WTC11 (cell line): Measurements from ENCODE around the gene DMRTA2. TPM values are rescaled to one million over a fixed set of nuclear protein-coding genes. Genes with fewer than 3 reads are reported as not detected.

Source experiments
- ATAC-seq: fragments of 200-7000 bp; cut with Tn5 transposase; 2 replicates; pipeline ENCODE4 v1.10.0; 2021; ENCODE audit warnings: mild to moderate bottlenecking, moderate library complexity
- CTCF ChIA-PET: fragments of 300-600 bp; sonication (Branson Sonifier 250); formaldehyde crosslinking; loops from one replicate; lab custom pipeline; 2021; ENCODE audit warnings: antibody characterized with exemption; lab: Charles Lee
- POLR2A ChIA-PET: fragments of 350-600 bp; sonication (Branson Sonifier 250); formaldehyde crosslinking; loops from one replicate; lab custom pipeline; 2021; ENCODE audit warnings: antibody characterized with exemption; lab: Charles Lee
- DNase-seq: peaks from one replicate; pipeline ENCODE4 v3.0.0; 2021; ENCODE audit warnings: low spot score
- H3K27ac Mint-ChIP-seq: 2 replicates; pipeline ENCODE4 v1.8.0; 2021; ENCODE audit warnings: mixed read lengths
- H3K27me3 Mint-ChIP-seq: 2 replicates; pipeline ENCODE4 v1.8.0; 2021; ENCODE audit warnings: low read depth, mild to moderate bottlenecking, moderate library complexity, mixed read lengths
- H3K36me3 Mint-ChIP-seq: 2 replicates; pipeline ENCODE4 v1.8.0; 2021; ENCODE audit warnings: mixed read lengths
- H3K4me1 Mint-ChIP-seq: 2 replicates; pipeline ENCODE4 v1.8.0; 2022; ENCODE audit warnings: mixed read lengths
- H3K4me3 Mint-ChIP-seq: 2 replicates; pipeline ENCODE4 v1.8.0; 2021; ENCODE audit warnings: mild to moderate bottlenecking, moderate library complexity, mixed read lengths
- H3K9me3 Mint-ChIP-seq: 2 replicates; pipeline ENCODE4 v1.8.0; 2021; ENCODE audit warnings: mixed read lengths
- ARID4B ChIP-seq: sonication (generic); formaldehyde crosslinking; IDR thresholded peaks from 2 replicates; pipeline ENCODE4 v1.8.0; 2023; ENCODE audit warnings: missing genetic modification reagents, mild to moderate bottlenecking, borderline replicate concordance
- ATF1 ChIP-seq: sonication (generic); formaldehyde crosslinking; IDR thresholded peaks from 2 replicates; pipeline ENCODE4 v1.8.1; 2023; ENCODE audit warnings: mild to moderate bottlenecking, moderate library complexity, missing genetic modification reagents
- ATF2 ChIP-seq: sonication (generic); formaldehyde crosslinking; IDR thresholded peaks from 2 replicates; pipeline ENCODE4 v1.8.1; 2022; ENCODE audit warnings: low read depth, missing genetic modification reagents, borderline replicate concordance
- ATF3 ChIP-seq: sonication (generic); formaldehyde crosslinking; conservative IDR thresholded peaks from 2 replicates; pipeline ENCODE4 v1.8.1; 2022; ENCODE audit warnings: mild to moderate bottlenecking, missing genetic modification reagents
- E2F1 ChIP-seq: sonication (generic); formaldehyde crosslinking; IDR thresholded peaks from 2 replicates; pipeline ENCODE4 v1.8.0; 2022; ENCODE audit warnings: mild to moderate bottlenecking, missing genetic modification reagents
- E2F4 ChIP-seq: sonication (generic); formaldehyde crosslinking; IDR thresholded peaks from 2 replicates; pipeline ENCODE4 v1.8.1; 2022; ENCODE audit warnings: low read depth, mild to moderate bottlenecking, moderate library complexity, missing genetic modification reagents, borderline replicate concordance
- MXD4 ChIP-seq: fragments of 250-450 bp; sonication (Bioruptor Pico); IDR thresholded peaks from 2 replicates; pipeline ENCODE4 v1.8.0; 2021; ENCODE audit warnings: mild to moderate bottlenecking, moderate library complexity, borderline replicate concordance
- NFE2L1 ChIP-seq: sonication (generic); formaldehyde crosslinking; IDR thresholded peaks from 2 replicates; pipeline ENCODE4 v1.8.1; 2023; ENCODE audit warnings: missing genetic modification reagents
- NR1H2 ChIP-seq: sonication (generic); formaldehyde crosslinking; IDR thresholded peaks from 2 replicates; pipeline ENCODE4 v1.9.0; 2021; ENCODE audit warnings: mild to moderate bottlenecking, moderate library complexity, missing genetic modification reagents
- RORB ChIP-seq: fragments of 250-450 bp; sonication (Bioruptor Pico); IDR thresholded peaks from 2 replicates; pipeline ENCODE4 v1.9.0; 2021; ENCODE audit warnings: mild to moderate bottlenecking
- SP1 ChIP-seq: sonication (generic); formaldehyde crosslinking; conservative IDR thresholded peaks from 2 replicates; pipeline ENCODE4 v1.8.1; 2022; ENCODE audit warnings: missing genetic modification reagents
- TCF7 ChIP-seq: sonication (generic); formaldehyde crosslinking; IDR thresholded peaks from 2 replicates; pipeline ENCODE4 v1.8.0; 2022; ENCODE audit warnings: mild to moderate bottlenecking, low read depth, missing genetic modification reagents, moderate library complexity
- TEAD4 ChIP-seq: sonication (generic); formaldehyde crosslinking; IDR thresholded peaks from 2 replicates; pipeline ENCODE4 v1.8.0; 2022; ENCODE audit warnings: mild to moderate bottlenecking, missing genetic modification reagents
- TP53 ChIP-seq: sonication (generic); formaldehyde crosslinking; IDR thresholded peaks from 2 replicates; pipeline ENCODE4 v1.8.1; 2023; ENCODE audit warnings: mild to moderate bottlenecking, missing genetic modification reagents
- ZBTB21 ChIP-seq: sonication (generic); formaldehyde crosslinking; IDR thresholded peaks from 2 replicates; pipeline ENCODE4 v1.8.1; 2023; ENCODE audit warnings: mild to moderate bottlenecking, missing genetic modification reagents, borderline replicate concordance
- ZBTB43 ChIP-seq: sonication (generic); formaldehyde crosslinking; IDR thresholded peaks from 2 replicates; pipeline ENCODE4 v1.8.1; 2023; ENCODE audit warnings: mild to moderate bottlenecking, missing genetic modification reagents
- ZMAT4 ChIP-seq: fragments of 250-450 bp; sonication (Bioruptor Pico); IDR thresholded peaks from 2 replicates; pipeline ENCODE4 v1.9.0; 2021; ENCODE audit warnings: mild to moderate bottlenecking
- ZNF263 ChIP-seq: sonication (generic); formaldehyde crosslinking; IDR thresholded peaks from 2 replicates; pipeline ENCODE4 v1.8.1; 2022; ENCODE audit warnings: low read depth, mild to moderate bottlenecking, moderate library complexity, missing genetic modification reagents
- total RNA-seq: library from RNA; stranded (reverse); gene quantifications from 3 replicates; pipeline ENCODE4 v1.2.3, GENCODE V29; 2021

Gene DMRTA2
- total RNA-seq, 1 experiment from 2014 or later, result not detected

GRCh38 chr1:50438945-50439344 is 15.7 kb upstream of the DMRTA2 start:
- CTCF ChIA-PET, result no interaction called here
- no peak overlapping the region for H3K27ac Mint-ChIP-seq
- DNase-seq (no peak), ATAC-seq (peak; percentile 77)
- H3K9me3 Mint-ChIP-seq, result no peaks in the 10 kb centered on the region
- H3K36me3 Mint-ChIP-seq, result no peaks in the 10 kb centered on the region
- peaks cover 16% of the 10 kb centered on the region for H3K27me3 Mint-ChIP-seq
- H3K4me1 Mint-ChIP-seq, result no peaks in the 10 kb centered on the region
- TF ChIP-seq RORB (CRISPR knock-in tag) (no peak), MXD4 (CRISPR knock-in tag) (no peak), ZBTB43 (CRISPR knock-in tag) (no peak), ZBTB21 (no peak), ATF1 (no peak), ATF3 (CRISPR knock-in tag) (no peak), ARID4B (CRISPR knock-in tag) (no peak), NFE2L1 (CRISPR knock-in tag) (no peak), ZMAT4 (CRISPR knock-in tag) (no peak), TEAD4 (CRISPR knock-in tag) (no peak), SP1 (CRISPR knock-in tag) (no peak), TCF7 (CRISPR knock-in tag) (no peak), ATF2 (CRISPR knock-in tag) (no peak), ZNF263 (CRISPR knock-in tag) (no peak), TP53 (no peak), NR1H2 (CRISPR knock-in tag) (no peak), E2F4 (CRISPR knock-in tag) (no peak), E2F1 (CRISPR knock-in tag) (no peak)
- TF ChIP-seq, all 79 proteins: peak for 0
- no peak overlapping the region for H3K4me3 Mint-ChIP-seq
- POLR2A ChIA-PET, result no interaction called here
